Lower lobe of right lung (tissue), 2 donors: ENCODE data around the gene AGR3. TPM values are rescaled to one million over a fixed set of nuclear protein-coding genes. Genes with fewer than 3 reads are reported as not detected.

Experiments
- ATAC-seq, 2 donors: fragments of 200-7000 bp; cut with Tn5 transposase; one replicate each; pipeline ENCODE4 v1.9.1; 2020 to 2022; ENCODE audit warnings: mild to moderate bottlenecking in 2 of 2, moderate library complexity in 2 of 2
- DNase-seq: peaks from one replicate; pipeline ENCODE4 v3.0.0-alpha.2; 2020
- H3K27ac ChIP-seq: fragments of 200-600 bp; one replicate; pipeline ENCODE4 v1.8.0; 2022
- H3K27me3 ChIP-seq: fragments of 200-600 bp; one replicate; pipeline ENCODE4 v1.8.0; 2022; ENCODE audit warnings: low read depth
- H3K36me3 ChIP-seq: fragments of 200-600 bp; one replicate; pipeline ENCODE4 v1.8.0; 2022; ENCODE audit warnings: mild to moderate bottlenecking
- H3K4me1 ChIP-seq: fragments of 200-600 bp; one replicate; pipeline ENCODE4 v1.8.0; 2022
- H3K4me3 ChIP-seq: fragments of 200-600 bp; one replicate; pipeline ENCODE4 v1.8.0; 2022; ENCODE audit warnings: mild to moderate bottlenecking
- H3K9me3 ChIP-seq: fragments of 200-600 bp; one replicate; pipeline ENCODE4 v1.8.0; 2022
- intact Hi-C: fragments of 100-400 bp; cut with DNase I; formaldehyde crosslinking; loops from one replicate; pipeline ENCODE4 v1.11.0; 2022
- total RNA-seq: library from RNA; stranded (reverse); fragmentation: NEBNext Ultra II Directional; extraction: Animal tissue kit (Norgen Biotek cat#: 25700); gene quantifications from one replicate; pipeline ENCODE4 v1.2.1, GENCODE V29; 2021
- TF ChIP-seq, protein P1 (sequence below): fragments of 200-600 bp; IDR thresholded peaks from one replicate; pipeline ENCODE4 v1.8.0; 2022; ENCODE audit warnings: antibody characterized with exemption, mild to moderate bottlenecking
- donor health status: DM: no; HTN: yes; CAD: no; lungs with severe emphysema.

Gene AGR3
- total RNA-seq, 1 donor from 2014 or later = 105 TPM

DNA sequence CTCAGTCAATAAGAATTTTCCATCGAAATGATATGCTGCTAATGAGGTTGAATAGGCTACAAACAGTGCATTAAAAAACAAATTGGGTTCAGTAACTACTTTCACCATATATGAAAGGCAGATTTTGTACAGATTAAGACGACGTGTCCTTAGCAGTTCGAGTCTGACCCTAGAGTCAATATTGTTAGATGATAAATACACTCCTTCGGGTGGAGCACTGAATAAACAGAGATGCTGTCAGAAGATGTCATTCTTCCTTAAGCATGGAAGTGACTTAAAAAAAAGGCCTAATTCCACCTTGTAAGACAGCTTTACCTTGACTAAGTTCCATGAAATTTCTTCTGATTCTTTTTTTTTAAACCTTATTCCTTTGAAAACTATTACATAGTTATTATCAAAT lies 71.2 kb downstream of the AGR3 start:
- intact Hi-C loops = no loop called here
- TF ChIP-seq, protein P1, sequence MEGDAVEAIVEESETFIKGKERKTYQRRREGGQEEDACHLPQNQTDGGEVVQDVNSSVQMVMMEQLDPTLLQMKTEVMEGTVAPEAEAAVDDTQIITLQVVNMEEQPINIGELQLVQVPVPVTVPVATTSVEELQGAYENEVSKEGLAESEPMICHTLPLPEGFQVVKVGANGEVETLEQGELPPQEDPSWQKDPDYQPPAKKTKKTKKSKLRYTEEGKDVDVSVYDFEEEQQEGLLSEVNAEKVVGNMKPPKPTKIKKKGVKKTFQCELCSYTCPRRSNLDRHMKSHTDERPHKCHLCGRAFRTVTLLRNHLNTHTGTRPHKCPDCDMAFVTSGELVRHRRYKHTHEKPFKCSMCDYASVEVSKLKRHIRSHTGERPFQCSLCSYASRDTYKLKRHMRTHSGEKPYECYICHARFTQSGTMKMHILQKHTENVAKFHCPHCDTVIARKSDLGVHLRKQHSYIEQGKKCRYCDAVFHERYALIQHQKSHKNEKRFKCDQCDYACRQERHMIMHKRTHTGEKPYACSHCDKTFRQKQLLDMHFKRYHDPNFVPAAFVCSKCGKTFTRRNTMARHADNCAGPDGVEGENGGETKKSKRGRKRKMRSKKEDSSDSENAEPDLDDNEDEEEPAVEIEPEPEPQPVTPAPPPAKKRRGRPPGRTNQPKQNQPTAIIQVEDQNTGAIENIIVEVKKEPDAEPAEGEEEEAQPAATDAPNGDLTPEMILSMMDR = no peak
- H3K9me3 ChIP-seq = no peaks in the 10 kb centered on the region
- H3K4me1 ChIP-seq = no peaks in the 10 kb centered on the region
- H3K4me3 ChIP-seq = no peak overlapping the region
- no peak for ATAC-seq
- H3K27ac ChIP-seq = no peak overlapping the region
- H3K27me3 ChIP-seq = no peaks in the 10 kb centered on the region
- H3K36me3 ChIP-seq = no peaks in the 10 kb centered on the region
- DNase-seq = no peak

DNA sequence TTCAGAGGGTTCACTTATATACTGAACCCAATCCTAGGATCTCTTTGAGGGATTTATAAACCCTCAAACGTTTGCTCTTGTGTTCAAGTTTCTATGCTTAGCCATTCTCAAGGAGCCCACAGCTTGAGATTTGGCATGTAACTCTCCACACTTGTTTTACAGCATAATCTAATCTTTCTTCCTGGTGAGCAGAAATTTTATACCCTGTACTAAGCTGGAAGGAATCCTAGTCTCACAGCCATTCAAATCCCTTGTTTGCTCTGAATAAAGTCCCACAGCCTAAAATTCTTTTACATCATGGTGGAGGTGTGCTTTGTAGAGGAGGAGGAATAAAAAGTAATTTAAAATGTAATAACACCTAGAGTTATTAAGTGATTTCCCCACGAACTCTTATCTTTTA lies 71.7 kb downstream of the AGR3 start:
- Histone ChIP-seq H3K27me3 (no peaks in the 10 kb centered on the region), H3K4me1 (no peaks in the 10 kb centered on the region), H3K27ac (no peak overlapping the region), H3K4me3 (no peak overlapping the region), H3K36me3 (no peaks in the 10 kb centered on the region), H3K9me3 (no peaks in the 10 kb centered on the region)
- DNase-seq = no peak
- peak in 1 of 2 donors; percentile 20 for ATAC-seq
- intact Hi-C loops = no loop called here
- TF ChIP-seq, protein P1 = no peak

Other genes with a start within 250 kb of the AGR3 start
- gene ANKMY2, start 236.2 kb downstream of the AGR3 start, total RNA-seq = 13.9 TPM
- 24.6 TPM for gene BZW2, start 235.8 kb downstream of the AGR3 start, total RNA-seq
- 120 TPM for gene TSPAN13, start 128.2 kb downstream of the AGR3 start, total RNA-seq
- gene AGR2, start 77.0 kb downstream of the AGR3 start, total RNA-seq = 93.0 TPM